DMS53 treated with DMSO at 0.1 percent for 48 hours (cell line): ENCODE results near the gene LRRC75A.

ENCODE experiments used
- DNase-seq: peaks from one replicate; lab custom pipeline; 2025; ENCODE audit not compliant: unreplicated experiment; lab: John Stamatoyannopoulos, UW

LRRC75A gene

DNA sequence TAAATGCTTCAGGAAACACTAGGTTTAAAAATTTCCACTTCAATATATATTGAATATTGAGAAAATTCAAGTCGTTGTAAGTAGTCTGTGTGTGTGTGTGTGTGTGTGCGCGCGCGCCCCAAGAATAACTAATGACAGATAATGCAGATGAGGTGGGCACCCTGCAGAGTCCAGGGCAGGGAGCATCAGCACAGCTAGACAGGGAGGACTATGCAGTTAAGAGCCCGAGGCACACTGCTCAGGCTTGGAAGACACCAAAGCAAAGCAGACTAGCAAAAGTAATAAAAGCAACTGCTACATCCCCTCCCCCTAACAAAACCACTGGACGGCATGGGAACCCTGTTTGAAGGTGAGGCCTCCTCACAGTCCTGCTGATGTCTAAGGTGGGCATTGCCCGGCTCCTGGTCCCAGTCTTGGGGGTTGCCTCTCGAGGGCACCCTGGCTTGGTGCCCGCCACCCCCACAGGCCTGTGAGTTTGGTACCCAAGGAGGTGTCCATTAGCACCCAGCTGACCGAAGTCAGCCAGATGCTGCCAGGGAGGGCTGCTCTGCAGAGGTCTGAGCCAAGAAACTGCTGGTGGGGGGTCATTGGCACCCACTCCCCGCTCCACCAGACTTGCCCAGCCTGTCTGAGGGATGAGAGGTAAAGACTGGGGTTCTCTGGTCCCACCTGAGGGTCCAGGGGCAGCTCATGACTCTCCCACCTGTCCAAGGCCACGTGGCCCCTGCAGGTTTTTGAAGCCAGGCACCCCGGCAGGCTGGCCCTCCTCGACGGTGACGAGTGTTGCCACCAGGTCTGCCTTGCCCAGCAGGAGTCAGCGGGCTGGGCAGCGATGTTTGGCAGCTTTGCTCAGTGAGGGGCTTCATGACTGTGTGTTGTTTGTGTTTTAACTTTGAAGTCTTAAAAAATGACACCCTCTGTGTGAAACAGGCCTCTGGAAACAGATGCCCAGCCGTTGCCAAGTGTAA lies 18.7 kb downstream of the LRRC75A start:
- no peak for DNase-seq

DNA sequence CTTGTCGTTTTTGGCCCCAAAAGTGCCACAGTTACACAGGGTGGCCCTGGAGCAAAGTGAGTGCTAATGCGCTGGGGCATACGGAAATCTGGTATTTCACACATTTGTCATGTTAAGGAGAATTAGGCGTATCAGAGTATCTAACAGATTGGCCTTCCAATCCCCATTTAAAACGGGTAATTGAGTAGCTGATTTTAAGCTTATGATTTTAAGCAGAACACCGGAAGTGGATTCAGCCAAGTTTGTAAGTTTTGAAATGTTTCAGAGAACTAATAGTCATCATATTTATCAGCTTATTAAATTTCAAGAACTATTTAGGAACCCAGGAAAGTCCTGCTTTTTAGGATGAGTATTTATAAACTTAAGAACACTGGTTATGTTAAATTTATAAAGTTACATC lies 19.5 kb downstream of the LRRC75A start:
- DNase-seq, result no peak

DNA sequence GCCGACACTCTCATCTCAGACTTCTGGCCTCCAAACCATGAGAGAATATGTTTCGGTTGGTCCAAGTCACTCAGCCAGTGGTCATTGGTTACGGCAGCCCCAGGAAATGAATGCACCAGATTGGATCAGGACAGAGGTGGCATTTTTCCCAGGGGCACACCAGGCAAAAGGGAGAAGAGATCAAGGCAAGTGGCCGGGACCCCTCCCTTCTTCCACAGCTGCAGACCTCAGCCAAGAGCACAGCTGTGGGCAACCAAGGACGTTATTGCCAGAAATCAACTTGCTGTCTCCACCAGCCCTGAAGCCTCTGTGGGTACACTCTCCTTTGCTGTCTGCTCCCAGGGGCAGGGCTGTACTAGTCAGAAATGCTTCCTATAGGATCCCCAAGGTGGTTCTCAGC lies 20.7 kb downstream of the LRRC75A start:
- no peak for DNase-seq

DNA sequence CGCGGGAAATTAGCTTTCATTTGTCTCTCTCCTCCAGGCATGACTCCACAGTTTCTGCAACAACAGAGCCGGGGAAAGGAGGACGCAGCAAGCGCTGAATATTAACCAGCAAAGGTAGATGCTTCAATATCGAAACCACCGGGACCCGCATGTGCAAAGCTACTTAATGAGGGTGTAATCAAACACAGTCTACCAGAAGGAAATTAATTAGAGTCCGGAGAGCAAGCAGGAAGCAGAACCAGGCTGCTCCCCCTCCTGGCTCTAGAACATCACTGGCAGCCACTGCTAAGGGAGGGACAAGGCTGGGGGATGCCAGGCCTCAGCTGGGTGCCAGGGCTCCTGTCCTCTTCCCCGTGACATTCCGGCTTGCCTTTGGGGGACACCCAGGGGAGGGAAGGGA lies 21.7 kb downstream of the LRRC75A start:
- DNase-seq, result no peak

DNA sequence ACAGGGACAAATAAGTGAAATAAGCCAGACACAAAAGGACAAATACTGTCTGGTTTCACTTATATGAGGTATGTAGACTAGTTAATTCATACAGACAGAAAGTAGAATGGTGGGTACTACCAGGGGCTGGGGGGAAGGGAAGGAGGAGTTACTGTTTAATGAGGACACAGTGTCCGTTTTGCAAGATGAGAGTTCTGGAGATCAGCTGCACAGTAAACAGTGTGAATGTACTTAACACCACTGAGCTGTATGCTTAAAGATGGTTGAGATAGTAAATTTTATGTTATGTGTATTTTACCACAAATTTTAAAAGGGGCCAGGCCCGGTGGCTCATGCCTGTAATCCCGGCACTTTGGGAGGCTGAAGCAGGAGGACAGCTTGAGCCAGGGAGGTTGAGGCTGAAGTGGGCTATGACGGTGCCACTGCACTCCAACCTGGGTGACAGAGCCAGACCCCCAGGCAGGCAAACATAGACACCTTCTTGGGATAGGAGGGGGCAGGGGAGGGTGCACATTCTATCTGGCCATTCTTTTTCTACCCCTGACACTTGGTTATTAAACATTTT lies 23.5 kb downstream of the LRRC75A start:
- no peak for DNase-seq

DNA sequence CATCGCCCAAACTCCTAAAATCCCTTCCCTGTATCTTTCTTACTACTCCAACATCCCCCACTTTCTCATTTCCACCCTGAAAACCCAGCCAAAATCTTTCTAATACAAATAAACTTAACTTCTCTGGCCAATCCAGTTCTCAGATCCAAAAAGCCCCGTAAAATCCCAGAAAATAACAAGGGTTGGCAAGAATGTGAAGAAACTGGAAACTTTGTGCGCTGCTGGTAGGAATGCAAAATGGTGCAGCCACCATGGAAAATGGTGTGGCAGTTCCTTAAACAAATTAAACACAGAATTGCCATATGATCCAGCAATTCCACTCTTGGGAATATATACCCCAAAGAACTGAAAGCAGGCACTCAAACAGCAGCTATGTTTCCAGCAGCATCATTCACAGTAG lies 24.1 kb downstream of the LRRC75A start:
- no peak for DNase-seq

DNA sequence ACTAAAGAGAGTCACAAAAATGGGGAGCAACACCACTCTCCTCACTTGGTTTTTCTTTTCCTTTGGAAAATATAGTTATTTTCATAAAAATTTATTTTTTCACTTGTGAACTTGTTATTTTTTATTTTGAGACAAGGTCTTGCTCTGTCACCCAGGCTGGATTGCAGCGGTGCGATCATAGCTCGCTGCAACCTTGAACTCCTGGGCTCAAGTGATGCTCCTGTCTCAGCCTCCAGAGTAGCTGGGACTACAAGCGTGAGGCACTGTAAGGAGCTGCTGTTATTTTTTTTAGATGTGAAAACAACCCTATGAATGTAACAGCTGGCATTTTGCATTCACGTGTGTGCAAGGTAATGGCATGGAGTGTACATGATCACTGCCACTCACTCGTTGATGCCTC lies 24.9 kb downstream of the LRRC75A start:
- DNase-seq, result no peak

DNA sequence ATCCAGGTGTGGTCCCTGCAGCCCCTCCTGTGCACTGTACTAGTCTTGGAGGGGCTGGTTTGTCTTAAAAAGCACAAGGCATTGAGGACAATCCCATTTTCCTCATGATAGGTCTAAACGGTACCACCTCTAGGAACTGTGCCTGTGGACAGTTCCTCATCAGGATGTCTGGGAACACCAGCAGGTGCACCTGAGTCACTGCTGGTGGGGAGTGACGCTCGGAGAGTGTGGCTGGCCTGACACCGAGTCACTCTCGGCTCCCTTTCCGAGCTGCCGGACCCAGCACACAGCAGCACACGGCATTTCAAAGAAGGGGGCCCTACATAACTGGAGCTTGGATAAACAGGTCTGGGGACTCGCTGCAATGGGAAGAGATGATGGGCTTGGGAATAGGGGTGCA lies 25.6 kb downstream of the LRRC75A start:
- DNase-seq, result peak; percentile 47

DNA sequence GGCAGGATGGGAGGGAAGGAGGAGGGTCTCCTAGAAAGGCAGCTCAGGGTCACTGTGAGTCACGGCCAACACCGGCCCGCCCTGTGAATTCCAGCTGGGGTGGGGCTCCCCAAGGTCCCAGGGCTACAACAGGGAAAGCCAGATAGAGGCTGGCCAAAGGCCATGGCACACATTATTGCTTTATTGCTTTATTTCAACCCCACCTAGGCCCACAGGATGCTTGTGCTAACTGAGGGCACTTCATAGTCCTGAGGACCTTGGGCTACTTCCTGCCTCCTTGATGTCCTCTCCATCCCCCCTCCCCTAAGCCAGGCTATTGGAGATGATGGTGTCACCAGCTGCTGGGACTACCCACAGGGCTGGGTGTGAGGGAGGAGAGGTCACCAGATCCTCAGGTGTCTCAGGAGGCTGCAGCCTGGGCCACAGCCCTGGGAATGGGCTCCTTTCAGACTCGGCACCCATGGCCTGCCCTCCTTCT lies 26.1 kb downstream of the LRRC75A start:
- peak; percentile 30 for DNase-seq

DNA sequence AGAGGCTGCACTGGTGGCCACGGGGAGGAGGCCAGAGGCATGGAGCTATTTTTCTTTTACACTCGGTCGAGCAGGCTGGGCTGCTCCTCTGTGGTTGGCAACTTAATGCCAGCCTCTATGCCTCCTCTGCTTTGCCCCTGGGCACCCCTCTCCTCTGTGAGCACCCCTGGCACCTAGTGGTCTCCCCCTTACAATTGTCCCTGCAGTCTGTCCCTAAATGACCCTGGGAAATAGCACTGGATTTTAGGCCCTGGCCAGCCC lies 27.0 kb downstream of the LRRC75A start:
- DNase-seq, result no peak

DNA sequence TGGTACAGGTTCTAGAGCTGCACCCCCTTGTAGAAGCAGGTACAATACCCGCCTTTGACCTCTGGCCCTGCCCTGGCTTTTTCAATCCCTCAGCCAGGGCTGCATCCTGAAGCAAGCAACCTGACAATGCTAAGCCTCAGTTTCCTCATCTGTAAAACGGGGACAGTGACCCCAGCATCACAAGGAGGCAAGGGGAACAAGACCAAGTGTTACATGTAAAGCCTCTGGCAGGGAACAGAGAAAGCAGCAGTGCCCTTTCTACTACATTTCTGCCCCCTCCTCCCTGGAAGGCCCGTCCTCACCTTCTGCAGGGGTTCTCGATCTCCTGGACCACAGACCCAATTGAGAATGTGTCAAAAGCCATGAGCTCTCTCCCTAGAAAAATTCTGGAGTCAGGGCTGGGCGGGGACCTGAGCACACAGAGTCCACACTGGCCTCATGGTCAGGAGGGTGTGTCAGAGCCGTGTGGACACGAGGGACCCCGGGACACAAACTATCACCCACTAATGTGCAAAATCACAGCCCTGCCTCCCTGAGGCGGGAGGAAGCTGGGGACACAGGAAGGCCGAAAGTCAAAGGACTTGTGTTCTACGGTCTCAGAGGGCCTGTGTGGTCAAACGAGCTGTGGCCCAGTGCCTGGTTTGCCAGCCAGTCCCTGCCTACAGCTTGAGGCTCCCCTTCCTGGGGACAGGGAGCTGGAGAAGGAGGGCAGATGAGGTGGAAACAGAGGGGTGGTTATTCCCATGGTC lies 27.5 kb downstream of the LRRC75A start:
- DNase-seq, result no peak

DNA sequence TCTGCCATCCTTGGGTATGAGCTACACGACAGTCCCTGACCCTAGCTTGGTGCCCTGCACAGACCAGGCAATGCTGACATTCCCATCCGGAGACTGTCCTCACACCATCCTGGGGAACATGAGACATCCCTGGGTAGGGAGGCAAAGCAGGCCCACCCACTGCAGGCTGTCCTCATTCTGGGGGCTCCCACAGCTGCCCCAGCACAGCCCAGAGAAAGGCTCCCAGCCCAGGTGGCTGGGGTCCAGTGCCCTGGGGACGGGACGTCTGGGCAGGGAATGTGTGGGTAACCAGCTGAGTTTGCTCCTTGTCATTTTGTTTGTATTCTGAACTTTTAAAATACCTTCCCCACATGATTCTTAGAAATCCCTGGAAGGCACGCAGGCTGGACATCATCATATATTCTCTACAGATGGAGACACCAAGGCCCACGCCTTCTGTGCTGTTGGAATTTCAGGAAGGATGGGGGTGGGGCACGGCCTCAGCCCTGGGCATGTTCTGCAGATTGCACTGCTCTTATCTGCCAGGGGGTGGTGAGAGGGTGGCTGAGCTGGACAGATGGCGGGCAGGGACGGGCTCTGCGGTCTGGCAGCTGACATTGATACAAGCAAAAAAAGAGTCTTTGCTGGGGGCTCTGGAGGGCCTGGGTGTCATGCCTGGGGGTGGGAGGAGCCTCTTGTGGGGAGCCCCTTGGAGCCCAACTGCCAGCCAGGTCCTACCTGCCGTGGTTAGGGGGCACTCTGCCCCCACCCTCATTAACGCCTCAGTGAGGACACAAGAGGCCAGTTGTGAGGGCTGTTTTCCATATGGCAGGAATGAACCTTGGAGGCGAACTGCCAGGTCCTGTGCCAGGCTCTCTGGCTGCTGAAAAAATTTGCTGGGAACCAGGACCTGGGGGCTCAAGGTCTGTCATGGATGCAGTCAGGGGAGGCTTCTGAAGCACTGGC lies 28.4 kb downstream of the LRRC75A start:
- peak; percentile 37 for DNase-seq

DNA sequence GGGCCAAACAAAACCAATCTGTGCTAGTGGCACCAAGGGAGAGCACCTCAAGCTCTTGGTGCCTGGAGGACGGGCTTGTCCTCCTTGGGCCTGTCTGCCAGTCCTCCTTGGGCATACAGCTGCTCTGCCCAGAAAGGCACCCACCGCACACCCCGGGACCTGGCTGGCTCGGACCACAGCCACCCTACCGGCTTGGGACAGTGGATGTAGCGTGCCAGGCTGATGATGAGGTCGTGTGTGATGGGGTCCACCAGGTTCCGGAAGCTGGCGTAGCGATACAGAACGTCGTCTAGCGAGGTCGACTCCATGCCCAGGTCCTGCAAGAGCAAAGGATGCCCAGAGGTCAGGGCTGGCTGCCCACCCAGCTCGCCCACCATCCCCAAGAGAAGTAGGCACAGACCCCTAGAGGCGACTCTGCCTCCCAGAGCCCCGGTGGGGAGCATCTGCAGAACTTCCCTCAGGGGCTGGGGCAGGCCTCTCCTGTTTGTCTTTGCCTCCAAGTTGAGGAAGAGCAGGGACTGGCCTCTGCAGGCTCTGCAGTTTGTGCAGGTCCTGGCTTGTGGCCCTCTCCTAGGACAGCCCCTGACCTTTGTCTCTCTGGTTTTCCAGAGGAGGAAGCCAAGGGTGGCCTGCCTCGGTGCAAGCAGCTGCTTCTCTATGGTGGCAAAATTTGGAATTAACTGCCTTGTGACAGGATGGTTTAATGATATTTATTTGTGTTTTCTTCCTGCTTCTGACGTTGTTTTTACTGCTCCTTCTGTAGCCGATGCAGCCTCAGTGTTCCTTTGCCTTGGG lies 29.7 kb downstream of the LRRC75A start:
- no peak for DNase-seq

DNA sequence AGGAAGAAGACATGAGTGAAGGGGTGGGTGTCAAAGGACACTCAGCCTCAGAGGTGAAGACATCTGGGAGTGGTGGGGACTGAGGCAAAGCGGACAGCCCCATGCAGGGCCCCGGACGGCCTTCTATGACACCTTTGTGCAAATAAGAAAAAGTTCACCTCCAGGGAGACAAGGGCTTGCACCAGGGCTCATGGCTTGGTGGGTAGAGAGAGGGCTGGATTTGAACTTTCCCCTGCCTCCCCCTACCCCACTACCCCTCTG lies 30.5 kb downstream of the LRRC75A start:
- DNase-seq, result no peak

DNA sequence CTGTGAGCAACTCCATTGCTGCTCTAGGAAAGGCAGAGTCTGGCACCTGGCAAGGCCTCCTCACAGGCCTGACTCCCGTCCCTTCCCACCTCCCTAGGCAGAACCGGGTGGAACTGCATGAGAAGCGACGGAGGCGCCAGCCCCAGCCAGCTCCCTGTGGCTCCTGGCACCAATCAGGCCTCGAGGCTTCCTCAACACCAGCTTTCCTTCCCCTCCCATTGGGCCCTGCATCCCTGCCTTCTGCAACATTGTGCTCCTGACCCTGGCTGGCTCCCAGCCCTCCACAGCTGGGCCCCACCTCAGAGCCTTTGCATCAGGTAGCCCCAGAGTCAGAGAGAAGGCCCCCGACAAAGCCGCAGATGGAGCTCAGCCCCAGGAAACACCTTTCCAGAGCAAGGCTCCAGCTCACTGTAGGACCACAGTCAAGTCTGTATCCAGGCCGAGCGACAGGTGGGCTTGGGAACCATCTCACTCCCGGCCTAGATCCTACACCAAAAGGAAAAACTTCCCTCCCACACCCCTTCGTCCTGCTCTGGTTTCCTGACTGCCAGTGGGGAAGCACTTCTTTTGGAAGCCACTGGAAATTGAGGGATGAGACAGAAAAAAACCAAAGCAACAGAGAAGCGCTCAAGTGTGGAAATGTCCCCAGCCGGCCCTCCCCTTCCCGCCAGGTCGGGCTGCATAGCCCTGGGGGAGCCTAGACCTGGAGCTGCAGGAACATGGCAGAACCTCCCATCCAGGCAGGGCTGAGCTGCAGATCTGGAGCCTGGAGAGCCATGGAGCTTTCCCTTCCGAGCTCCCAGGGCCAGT lies 31.0 kb downstream of the LRRC75A start:
- DNase-seq, result no peak

DNA sequence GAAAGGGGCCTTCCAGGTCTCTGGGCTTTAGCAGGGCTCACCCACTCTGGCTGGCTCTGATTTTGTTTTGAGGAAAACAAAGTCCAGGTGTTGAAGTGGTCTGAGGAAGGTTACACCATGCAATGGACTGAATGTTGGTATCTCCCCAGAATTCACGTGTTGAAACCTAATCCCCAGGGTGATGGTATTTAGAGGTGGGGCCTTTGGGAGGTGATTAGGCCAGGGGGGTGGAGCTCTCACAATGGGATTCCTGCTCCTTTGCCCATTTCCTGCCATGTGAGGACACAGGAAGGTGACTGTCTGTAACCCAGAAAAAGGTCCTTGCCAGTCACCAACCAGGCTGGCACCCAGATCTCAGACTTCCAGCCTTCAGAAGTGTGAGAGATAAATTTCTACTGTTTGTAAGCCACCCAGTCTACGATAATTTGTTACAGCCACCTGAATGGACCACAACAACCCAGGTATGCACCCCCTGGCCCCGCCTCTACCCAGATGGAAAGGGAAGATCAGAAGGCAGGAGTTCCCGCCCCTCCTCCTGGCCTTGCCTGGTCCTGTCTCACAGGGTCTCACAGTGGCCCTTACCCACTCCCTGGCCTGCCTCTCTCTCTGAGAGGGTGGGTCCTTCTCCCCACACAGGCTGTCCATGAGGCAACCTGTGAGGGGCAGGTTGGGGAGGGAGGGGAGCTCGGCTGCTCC lies 32.0 kb downstream of the LRRC75A start:
- no peak for DNase-seq

DNA sequence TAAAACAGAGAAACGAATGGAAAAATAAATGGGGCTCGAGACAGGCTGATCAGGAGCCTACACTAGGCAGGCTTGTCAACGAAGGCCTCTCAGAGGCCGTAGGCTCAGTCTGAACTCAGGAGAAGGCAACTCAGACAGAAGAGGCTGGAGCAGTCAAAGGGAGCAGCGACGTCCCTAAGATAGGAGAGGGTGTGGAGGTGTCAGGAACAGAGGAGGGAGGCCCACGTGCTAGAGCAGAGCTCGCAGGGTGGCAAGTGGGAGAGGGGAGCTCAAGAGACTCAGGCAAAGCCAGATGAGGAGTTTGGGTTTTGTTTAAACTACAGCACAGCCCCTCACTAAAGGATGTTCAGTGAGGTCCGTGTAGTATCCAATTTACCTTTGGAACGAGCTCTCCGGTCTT lies 32.7 kb downstream of the LRRC75A start:
- DNase-seq, result no peak

DNA sequence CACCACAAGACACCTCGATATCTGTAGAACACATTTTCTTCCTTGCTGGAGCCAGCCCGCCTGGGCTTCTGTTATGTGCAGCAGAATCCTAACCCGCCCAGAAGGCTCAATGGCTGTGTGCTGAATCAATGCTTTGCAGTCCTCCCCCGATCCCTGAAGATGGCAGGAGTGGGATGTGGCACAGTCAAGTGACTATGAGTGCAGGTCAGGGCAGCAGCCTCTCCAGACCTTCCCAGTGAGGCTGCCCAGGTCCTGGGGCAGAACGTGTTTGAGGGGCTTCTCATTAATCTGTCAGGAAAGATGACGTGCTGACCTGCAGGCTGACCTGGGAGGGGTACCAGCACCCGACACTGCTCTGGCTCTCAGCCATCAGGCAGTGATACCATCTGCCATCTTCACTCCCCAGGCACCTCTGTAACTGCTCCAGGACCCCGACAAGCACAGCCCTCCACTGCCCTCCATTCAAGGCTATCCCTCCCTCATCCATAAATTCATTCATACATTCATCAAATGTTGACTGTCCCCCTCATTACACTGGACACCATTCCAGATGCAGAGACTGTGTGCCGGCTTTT lies 35.2 kb downstream of the LRRC75A start:
- DNase-seq, result no peak
